Epithelial cell of proximal tubule (primary cell): ENCODE results near the gene HS6ST3. TPM values are rescaled to one million over a fixed set of nuclear protein-coding genes. Genes with fewer than 3 reads are reported as not detected.

Experiments
- DNase-seq: peaks from one replicate; pipeline ENCODE4 v3.0.0-alpha.2; 2011; ENCODE audit warnings: low read depth
- H3K4me3 ChIP-seq: 2 replicates; pipeline ENCODE4 v1.5.1; 2011; ENCODE audit warnings: low read depth, mild to moderate bottlenecking, low read length
- total RNA-seq: library from RNA; depleted of rRNA; stranded (reverse); fragments of >200 nt; gene quantifications from 2 replicates; pipeline ENCODE4 v1.2.3, GENCODE V29; 2015
- TF ChIP-seq, protein P1 (sequence below): conservative IDR thresholded peaks from 2 replicates; pipeline ENCODE4 v1.5.1; 2012; ENCODE audit warnings: low read depth, mild to moderate bottlenecking, low read length

HS6ST3 gene
- total RNA-seq, 1 donor from 2014 or later = 0.29 TPM

DNA sequence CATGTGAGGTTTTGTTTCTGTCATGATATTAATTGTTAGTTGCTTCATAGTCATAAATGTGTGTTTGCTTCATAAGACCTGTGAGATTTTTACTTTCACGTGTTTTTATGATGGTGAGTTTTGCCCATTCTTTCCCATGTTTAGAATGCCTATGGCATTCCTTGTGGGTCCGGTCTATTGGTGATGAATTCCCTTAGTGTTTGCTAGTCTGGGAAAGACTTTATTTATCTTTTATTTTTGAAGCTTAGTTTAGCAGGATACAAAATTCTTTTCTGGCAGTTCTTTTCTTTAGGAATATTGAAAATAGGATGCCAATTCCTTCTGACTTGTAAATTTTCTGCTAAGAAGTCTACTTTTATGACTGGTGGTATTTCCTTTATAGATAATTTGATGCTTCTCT lies 571.7 kb downstream of the HS6ST3 start:
- H3K4me3 ChIP-seq = no peak overlapping the region
- DNase-seq = no peak
- TF ChIP-seq, protein P1, sequence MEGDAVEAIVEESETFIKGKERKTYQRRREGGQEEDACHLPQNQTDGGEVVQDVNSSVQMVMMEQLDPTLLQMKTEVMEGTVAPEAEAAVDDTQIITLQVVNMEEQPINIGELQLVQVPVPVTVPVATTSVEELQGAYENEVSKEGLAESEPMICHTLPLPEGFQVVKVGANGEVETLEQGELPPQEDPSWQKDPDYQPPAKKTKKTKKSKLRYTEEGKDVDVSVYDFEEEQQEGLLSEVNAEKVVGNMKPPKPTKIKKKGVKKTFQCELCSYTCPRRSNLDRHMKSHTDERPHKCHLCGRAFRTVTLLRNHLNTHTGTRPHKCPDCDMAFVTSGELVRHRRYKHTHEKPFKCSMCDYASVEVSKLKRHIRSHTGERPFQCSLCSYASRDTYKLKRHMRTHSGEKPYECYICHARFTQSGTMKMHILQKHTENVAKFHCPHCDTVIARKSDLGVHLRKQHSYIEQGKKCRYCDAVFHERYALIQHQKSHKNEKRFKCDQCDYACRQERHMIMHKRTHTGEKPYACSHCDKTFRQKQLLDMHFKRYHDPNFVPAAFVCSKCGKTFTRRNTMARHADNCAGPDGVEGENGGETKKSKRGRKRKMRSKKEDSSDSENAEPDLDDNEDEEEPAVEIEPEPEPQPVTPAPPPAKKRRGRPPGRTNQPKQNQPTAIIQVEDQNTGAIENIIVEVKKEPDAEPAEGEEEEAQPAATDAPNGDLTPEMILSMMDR = no peak

GRCh38 chr13:96662036-96662435 lies 572.1 kb downstream of the HS6ST3 start:
- H3K4me3 ChIP-seq = no peak overlapping the region
- no peak for DNase-seq
- TF ChIP-seq, protein P1 = no peak

- TF ChIP-seq, protein P1 = no peak
- no peak for DNase-seq
- no peak overlapping the region for H3K4me3 ChIP-seq
Measured at GRCh38 chr13:96667294-96668018, 577.5 kb downstream of the HS6ST3 start.

- no peak for DNase-seq
- H3K4me3 ChIP-seq = no peak overlapping the region
- TF ChIP-seq, protein P1 = no peak
Measured at GRCh38 chr13:96671073-96671472, 581.2 kb downstream of the HS6ST3 start.

- no peak for DNase-seq
- TF ChIP-seq, protein P1 = no peak
Measured at GRCh38 chr13:96672016-96672415, 582.1 kb downstream of the HS6ST3 start.

GRCh38 chr13:96673825-96674224 lies 583.9 kb downstream of the HS6ST3 start:
- H3K4me3 ChIP-seq = no peak overlapping the region
- TF ChIP-seq, protein P1 = no peak
- no peak for DNase-seq

More at GRCh38 chr13:96672016-96672415, 582.1 kb downstream of the HS6ST3 start:
- H3K4me3 ChIP-seq = no peak overlapping the region

GRCh38 chr13:96677029-96677428 lies 587.1 kb downstream of the HS6ST3 start:
- TF ChIP-seq, protein P1 = no peak
- no peak overlapping the region for H3K4me3 ChIP-seq
- DNase-seq = no peak
